Measurements from ENCODE around the gene SCYGR3.

Gene SCYGR3, protein sequence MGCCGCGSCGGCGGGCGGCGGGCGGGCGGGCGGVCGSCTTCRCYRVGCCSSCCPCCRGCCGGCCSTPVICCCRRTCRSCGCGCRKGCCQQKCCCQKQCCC

DNA sequence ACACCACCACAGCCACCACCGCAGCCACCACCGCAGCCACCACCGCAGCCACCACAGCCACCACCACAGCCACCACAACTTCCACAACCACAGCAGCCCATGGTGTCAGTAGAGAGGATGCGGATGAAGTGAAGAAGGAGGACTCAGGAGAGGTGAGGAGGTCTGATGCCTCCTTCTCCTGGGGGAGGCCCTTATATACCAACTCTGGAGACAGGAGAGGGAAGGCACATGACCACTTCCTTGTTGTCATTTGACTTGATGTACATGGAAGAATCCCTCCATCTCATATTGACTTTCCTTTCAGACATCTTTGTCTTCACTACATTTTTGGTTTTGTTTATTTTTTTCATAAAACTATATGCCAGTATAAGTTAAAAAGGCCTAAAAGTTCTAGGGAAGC lies at the start of gene SCYGR3:
SCYGR3 (minus strand) TSS at position 101 of the 400 bp plus-strand sequence; CDS start at position 101, 0 bp downstream.
- DNase-seq (ENCODE audit: low read depth in 2 of 3, low spot score in 1 of 3): no peak

- no peak for DNase-seq (ENCODE audit: low read depth in 2 of 3, low spot score in 1 of 3)
These were observed 47.2 kb upstream of the SCYGR3 start for GRCh38 chr2:227661827-227662226.

- DNase-seq (ENCODE audit: low read depth in 2 of 3, low spot score in 1 of 3): no peak
These were observed 46.5 kb upstream of the SCYGR3 start for GRCh38 chr2:227661025-227661649.

- no peak for DNase-seq (ENCODE audit: low read depth in 2 of 3, low spot score in 1 of 3)
These were observed 42.7 kb upstream of the SCYGR3 start for GRCh38 chr2:227657199-227657845.

GRCh38 chr2:227655454-227655853 lies 40.8 kb upstream of the SCYGR3 start:
- no peak for DNase-seq (ENCODE audit: low read depth in 2 of 3, low spot score in 1 of 3)

- no peak for DNase-seq (ENCODE audit: low read depth in 2 of 3, low spot score in 1 of 3)
These were observed 39.8 kb upstream of the SCYGR3 start for GRCh38 chr2:227654426-227654825.

GRCh38 chr2:227653419-227653818 lies 38.8 kb upstream of the SCYGR3 start:
- no peak for DNase-seq (ENCODE audit: low read depth in 2 of 3, low spot score in 1 of 3)

- DNase-seq (ENCODE audit: low read depth in 2 of 3, low spot score in 1 of 3): no peak
These were observed 29.4 kb upstream of the SCYGR3 start for GRCh38 chr2:227643990-227644551.

DNA sequence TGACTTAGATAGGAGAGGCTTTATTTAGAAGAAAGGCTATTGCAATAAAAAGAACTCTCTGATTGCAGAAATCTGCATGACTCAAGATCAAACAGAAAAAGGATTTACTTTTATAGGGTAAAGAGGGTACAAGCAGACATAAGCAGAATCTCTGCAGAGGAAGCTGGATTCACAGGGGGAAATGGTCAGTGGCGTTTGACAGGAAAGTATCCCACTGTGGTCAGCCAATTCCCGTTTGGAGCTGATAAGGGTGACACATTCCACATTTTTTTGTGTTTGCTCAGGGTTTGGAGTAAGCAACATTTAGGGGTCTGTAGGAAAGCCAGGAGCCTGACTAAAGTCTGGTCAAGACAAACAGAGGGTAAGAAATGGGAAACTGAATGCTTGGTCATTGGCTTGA lies 28.0 kb upstream of the SCYGR3 start:
- DNase-seq (ENCODE audit: low read depth in 2 of 3, low spot score in 1 of 3): no peak

DNA sequence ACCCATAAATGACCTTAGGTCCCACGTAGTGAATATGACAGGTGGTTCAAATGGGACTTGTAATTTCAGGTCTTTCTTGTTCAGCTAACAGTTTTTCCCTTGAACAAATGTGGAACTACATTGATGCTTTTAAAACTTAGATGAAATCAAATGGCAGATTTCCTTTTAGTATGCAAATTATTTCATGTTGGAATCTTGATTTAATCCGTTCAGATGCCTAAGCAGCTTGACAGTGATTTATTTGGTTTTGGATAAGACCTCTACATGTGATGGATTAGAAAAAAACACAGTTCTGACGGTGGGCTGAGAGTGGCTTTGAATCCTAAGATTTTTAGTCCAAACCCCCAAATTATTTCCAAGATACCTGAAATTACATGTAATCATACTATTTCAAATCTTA lies 19.6 kb upstream of the SCYGR3 start:
- DNase-seq (ENCODE audit: low read depth in 2 of 3, low spot score in 1 of 3): no peak

DNA sequence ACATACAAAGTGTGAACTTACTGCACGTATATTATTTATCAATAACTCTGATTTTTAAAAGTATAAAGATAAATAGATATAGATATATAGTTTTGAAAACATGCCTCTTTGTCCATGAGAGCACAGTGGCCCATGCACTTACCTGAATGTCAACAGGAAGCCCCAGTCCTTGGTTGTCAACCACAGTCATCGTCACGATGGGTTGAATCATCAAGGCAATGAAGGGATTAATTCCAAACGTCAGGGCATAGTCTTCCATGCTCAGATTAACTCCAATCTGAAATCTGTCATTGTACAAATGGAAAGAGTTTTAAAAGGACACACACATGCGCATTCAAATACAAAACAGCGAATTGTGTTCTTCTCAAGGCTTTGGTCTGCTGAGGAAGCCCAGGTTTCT lies 18.2 kb upstream of the SCYGR3 start:
- no peak for DNase-seq (ENCODE audit: low read depth in 2 of 3, low spot score in 1 of 3)

DNA sequence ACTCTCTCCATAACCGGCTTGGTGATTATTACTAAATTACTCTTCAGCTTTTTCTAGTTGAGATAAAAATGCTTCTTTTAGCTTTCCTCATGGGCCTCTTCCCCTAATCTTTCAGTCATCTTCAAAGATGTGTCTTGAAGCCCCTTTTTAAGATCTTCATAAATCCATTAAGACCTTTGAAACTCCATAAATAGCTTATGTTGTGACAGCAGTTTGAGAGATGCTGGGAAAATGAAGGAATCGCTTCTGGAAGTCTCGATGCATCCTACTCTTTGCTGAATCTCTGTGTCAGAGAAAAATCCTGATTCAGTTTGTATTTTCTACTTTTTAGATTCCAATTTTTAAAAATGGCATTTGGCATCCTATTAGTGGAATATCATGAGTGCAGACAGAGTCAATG lies 15.7 kb upstream of the SCYGR3 start:
- no peak for DNase-seq (ENCODE audit: low read depth in 2 of 3, low spot score in 1 of 3)

DNA sequence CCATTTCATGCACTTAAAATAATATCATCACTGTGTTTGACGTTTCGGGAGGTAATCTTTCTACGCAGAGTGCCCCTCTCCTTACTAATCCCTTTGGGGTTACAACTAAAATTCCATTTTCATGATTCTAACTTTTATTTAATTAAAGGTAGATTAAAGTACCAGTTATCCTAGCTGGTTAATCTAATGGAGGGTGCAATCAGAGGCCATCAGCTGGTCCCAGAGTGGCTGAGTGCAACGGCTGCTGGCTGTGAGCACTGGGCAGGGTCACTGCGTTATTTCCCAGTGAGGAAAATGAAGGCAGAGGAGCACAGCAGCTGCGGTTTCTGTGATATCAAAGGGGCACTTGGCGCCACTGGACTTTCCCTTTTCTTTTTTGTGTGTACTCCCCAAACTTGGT lies 14.8 kb upstream of the SCYGR3 start:
- no peak for DNase-seq (ENCODE audit: low read depth in 2 of 3, low spot score in 1 of 3)

DNA sequence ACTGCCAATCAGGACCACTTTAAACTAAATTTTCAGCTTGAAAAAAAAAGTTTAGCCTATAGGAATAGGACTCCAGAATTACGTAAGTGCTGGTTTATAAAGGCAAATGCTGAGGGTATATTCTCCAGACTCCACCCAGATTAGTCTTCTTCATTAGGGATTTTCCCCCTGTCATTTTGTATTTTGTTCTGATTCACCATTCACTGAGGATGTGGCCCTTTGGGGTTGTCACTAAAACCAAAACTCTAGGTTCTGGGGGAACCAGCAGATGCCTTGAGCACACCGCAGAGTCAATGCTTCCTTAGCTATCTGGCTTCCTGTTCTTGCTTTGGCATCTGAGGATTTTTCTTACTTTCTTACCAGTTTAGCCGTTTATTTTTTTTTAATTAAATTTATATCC lies 13.1 kb upstream of the SCYGR3 start:
- no peak for DNase-seq (ENCODE audit: low read depth in 2 of 3, low spot score in 1 of 3)

DNA sequence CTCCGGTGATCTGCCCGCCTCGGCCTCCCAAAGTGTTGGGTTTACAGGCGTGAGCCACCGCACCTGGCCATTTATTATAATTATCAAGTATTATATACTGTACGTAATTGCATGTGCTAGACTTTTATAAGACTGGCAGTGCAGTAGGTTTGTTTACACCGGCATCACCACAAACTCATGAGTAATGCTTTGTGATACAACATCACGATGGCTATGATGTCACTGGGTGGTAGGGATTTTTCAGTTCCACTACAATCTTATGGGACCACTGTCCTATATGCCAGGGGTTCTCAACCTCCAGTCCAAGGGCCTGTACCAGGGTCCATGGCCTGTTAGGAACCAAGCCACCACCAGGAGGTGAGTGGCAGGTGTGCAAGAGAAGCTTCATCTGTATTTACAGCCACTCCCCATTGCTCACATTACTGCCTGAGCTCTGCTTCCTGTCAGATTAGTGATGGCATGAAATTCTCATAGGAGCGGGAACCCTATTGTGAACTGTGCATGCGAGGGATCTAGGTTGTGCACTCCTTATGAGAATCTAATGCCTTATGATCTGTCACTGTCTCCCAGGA lies 12.0 kb upstream of the SCYGR3 start:
- no peak for DNase-seq (ENCODE audit: low read depth in 2 of 3, low spot score in 1 of 3)

DNA sequence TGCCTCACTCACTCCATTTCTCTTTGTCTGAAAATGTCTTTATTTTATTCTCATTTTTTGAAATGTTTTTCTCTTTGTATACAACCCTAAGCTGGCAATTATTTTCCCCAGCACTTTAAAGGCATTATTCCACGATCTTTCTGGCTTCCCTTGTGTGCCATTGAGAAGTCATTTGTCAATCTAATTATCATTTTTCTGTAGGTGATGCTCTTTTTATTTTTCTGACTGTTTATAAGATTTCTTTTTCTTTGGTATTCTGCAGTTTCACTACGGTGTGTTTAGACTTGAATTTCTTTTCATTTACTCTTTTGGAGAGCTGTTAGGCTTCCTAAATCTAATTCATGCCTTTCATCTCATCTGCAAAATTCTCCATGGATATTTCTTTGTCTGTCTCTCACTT lies 10.8 kb upstream of the SCYGR3 start:
- no peak for DNase-seq (ENCODE audit: low read depth in 2 of 3, low spot score in 1 of 3)

- no peak for DNase-seq (ENCODE audit: low read depth in 2 of 3, low spot score in 1 of 3)
These were observed 8.6 kb upstream of the SCYGR3 start for GRCh38 chr2:227623226-227623625.

DNA sequence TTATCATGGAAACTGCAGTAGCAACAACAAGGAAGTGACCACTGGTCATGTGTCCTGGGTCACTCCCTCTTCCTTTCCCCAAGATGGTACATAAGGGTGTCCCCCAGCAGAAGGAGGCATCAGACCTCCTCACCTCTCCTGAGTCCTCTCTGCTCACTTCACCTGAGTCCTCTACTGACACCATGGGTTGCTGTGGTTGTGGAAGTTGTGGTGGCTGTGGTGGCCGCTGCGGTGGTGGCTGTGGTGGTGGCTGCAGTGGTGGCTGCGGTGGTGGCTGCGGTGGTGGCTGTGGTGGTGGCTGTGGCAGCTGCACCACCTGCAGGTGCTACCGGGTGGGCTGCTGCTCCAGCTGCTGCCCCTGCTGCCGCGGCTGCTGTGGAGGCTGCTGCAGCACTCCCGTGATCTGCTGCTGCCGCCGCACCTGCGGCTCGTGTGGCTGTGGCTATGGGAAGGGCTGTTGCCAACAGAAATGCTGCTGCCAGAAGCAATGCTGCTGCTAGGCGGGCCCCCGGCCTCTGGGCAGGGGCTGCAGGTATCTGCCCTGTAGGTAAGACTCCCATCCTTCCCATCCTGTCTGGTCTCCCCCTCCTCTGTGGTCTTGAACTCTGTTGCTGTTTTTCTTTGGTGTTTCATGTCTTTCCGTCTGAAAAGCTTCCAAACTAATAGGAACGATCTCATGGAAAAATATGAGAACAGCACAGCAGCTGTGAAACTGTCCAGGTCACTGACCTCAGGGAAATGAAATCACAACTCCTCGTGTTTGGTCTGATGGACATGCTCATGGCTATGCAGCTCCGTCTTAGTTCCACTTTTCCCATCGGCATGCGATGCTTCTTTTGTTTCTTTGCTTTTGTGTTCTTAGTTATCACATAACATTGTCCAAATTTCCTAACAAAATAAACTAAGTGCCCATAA lies 2.9 kb upstream of the SCYGR3 start, which contains the start of gene SCYGR4:
SCYGR4 (plus strand) TSS at position 183 of the 915 bp plus-strand sequence; CDS start at position 183, 0 bp downstream.
- DNase-seq (ENCODE audit: low read depth in 2 of 3, low spot score in 1 of 3): no peak

GRCh38 chr2:227616631-227617030 lies 2.0 kb upstream of the SCYGR3 start:
- no peak for DNase-seq (ENCODE audit: low read depth in 2 of 3, low spot score in 1 of 3)

GRCh38 chr2:227615906-227616305 lies 1.3 kb upstream of the SCYGR3 start:
- no peak for DNase-seq (ENCODE audit: low read depth in 2 of 3, low spot score in 1 of 3)

- DNase-seq (ENCODE audit: low read depth in 2 of 3, low spot score in 1 of 3): no peak
These were observed 541 bp upstream of the SCYGR3 start for GRCh38 chr2:227615181-227615580.

Data from stimulated activated CD4-positive, alpha-beta T cell treated with anti-CD3 and anti-CD28 coated beads, Interleukin-12 subunit alpha, Interleukin-12 subunit beta, amount 100 ng/mL, for 48 hours (primary cell).